SK-N-SH treated with all-trans-retinoic acid at 6 μM for 48 hours (cell line): Measurements from ENCODE around the gene MARF1.
"Not testable (repeated sequence)": the region's sequence is repeated elsewhere in the genome, so short reads cannot be mapped to it uniquely, and the experiment has no call there.

Experiments
- ATAC-seq: fragments of 200-7000 bp; cut with Tn5 transposase; 3 replicates; pipeline ENCODE4 v1.9.1; 2020; ENCODE audit warnings: mild to moderate bottlenecking, moderate library complexity
- ARNTL ChIP-seq: fragments of 450-650 bp; formaldehyde crosslinking; IDR thresholded peaks from 2 replicates; pipeline ENCODE4 v1.5.0; 2020; ENCODE audit warnings: low read depth, mild to moderate bottlenecking, moderate library complexity, borderline replicate concordance
- CREB5 ChIP-seq: fragments of 250-450 bp; sonication (Bioruptor Pico); IDR thresholded peaks from 2 replicates; pipeline ENCODE4 v1.5.1; 2020; ENCODE audit warnings: low read depth, mild to moderate bottlenecking, moderate library complexity
- CSDC2 ChIP-seq: fragments of 250-450 bp; sonication (Bioruptor Pico); IDR thresholded peaks from 2 replicates; pipeline ENCODE4 v1.5.0; 2020; ENCODE audit warnings: mild to moderate bottlenecking, moderate library complexity
- CSRNP3 ChIP-seq: fragments of 250-450 bp; sonication (Bioruptor Pico); IDR thresholded peaks from 2 replicates; pipeline ENCODE4 v1.5.1; 2021; ENCODE audit warnings: mild to moderate bottlenecking, moderate library complexity
- ESRRG ChIP-seq: fragments of 250-450 bp; sonication (Bioruptor Pico); IDR thresholded peaks from 2 replicates; pipeline ENCODE4 v1.6.1; 2021; ENCODE audit warnings: mild to moderate bottlenecking
- GLIS3 ChIP-seq: fragments of 250-450 bp; sonication (Bioruptor Pico); IDR thresholded peaks from 2 replicates; pipeline ENCODE4 v1.5.0; 2020; ENCODE audit warnings: mild to moderate bottlenecking, moderate library complexity
- ISL1 ChIP-seq: fragments of 250-450 bp; sonication (Bioruptor Pico); IDR thresholded peaks from 2 replicates; pipeline ENCODE4 v2.1.2; 2022; ENCODE audit warnings: mild to moderate bottlenecking, moderate library complexity
- OSR1 ChIP-seq: fragments of 250-450 bp; sonication (Bioruptor Pico); IDR thresholded peaks from 2 replicates; pipeline ENCODE4 v1.8.0; 2022; ENCODE audit warnings: moderate library complexity, mild to moderate bottlenecking, inconsistent platforms
- PATZ1 ChIP-seq: fragments of 250-450 bp; sonication (Bioruptor Pico); IDR thresholded peaks from 2 replicates; pipeline ENCODE4 v1.8.0; 2020; ENCODE audit warnings: mild to moderate bottlenecking, moderate library complexity, borderline replicate concordance
- POU6F1 ChIP-seq: fragments of 250-450 bp; sonication (Bioruptor Pico); IDR thresholded peaks from 2 replicates; pipeline ENCODE4 v1.8.0; 2021; ENCODE audit warnings: low read depth, mild to moderate bottlenecking, moderate library complexity, borderline replicate concordance
- PPARA ChIP-seq: fragments of 250-450 bp; sonication (Bioruptor Pico); IDR thresholded peaks from 2 replicates; pipeline ENCODE4 v1.5.0; 2020; ENCODE audit warnings: mild to moderate bottlenecking, borderline replicate concordance
- RARB ChIP-seq: fragments of 250-450 bp; sonication (Bioruptor Pico); IDR thresholded peaks from 2 replicates; pipeline ENCODE4 v1.8.0; 2021; ENCODE audit warnings: mild to moderate bottlenecking, moderate library complexity
- SNAI2 ChIP-seq: fragments of 250-450 bp; sonication (Bioruptor Pico); IDR thresholded peaks from 2 replicates; pipeline ENCODE4 v1.5.0; 2020; ENCODE audit warnings: mild to moderate bottlenecking, moderate library complexity
- TCF4 ChIP-seq: fragments of 250-450 bp; sonication (Bioruptor Pico); IDR thresholded peaks from 2 replicates; pipeline ENCODE4 v1.8.0; 2021; ENCODE audit warnings: mild to moderate bottlenecking, moderate library complexity, borderline replicate concordance
- TOX ChIP-seq: fragments of 250-450 bp; sonication (Bioruptor Pico); IDR thresholded peaks from 2 replicates; pipeline ENCODE4 v1.8.0; 2021; ENCODE audit warnings: mild to moderate bottlenecking, moderate library complexity, borderline replicate concordance
- TSHZ2 ChIP-seq: fragments of 250-450 bp; sonication (Bioruptor Pico); IDR thresholded peaks from 2 replicates; pipeline ENCODE4 v1.5.0; 2020; ENCODE audit warnings: mild to moderate bottlenecking, moderate library complexity
- ZC3H10 ChIP-seq: fragments of 250-450 bp; sonication (Bioruptor Pico); IDR thresholded peaks from 2 replicates; pipeline ENCODE4 v1.5.1; 2021; ENCODE audit warnings: mild to moderate bottlenecking, moderate library complexity
- ZFP3 ChIP-seq: fragments of 250-450 bp; sonication (Bioruptor Pico); IDR thresholded peaks from 2 replicates; pipeline ENCODE4 v1.5.0; 2020; ENCODE audit warnings: mild to moderate bottlenecking, moderate library complexity
- ZFP30 ChIP-seq: fragments of 450-650 bp; formaldehyde crosslinking; IDR thresholded peaks from 2 replicates; pipeline ENCODE4 v1.5.0; 2022; ENCODE audit warnings: mild to moderate bottlenecking, moderate library complexity
- ZNF565 ChIP-seq: fragments of 450-650 bp; formaldehyde crosslinking; conservative IDR thresholded peaks from 2 replicates; pipeline ENCODE4 v1.5.0; 2020; ENCODE audit warnings: low read depth, mild to moderate bottlenecking, moderate library complexity
- ZNF70 ChIP-seq: fragments of 450-650 bp; formaldehyde crosslinking; IDR thresholded peaks from 2 replicates; pipeline ENCODE4 v1.5.0; 2020; ENCODE audit warnings: mild to moderate bottlenecking, moderate library complexity
- ZNF8 ChIP-seq: fragments of 450-650 bp; formaldehyde crosslinking; IDR thresholded peaks from 2 replicates; pipeline ENCODE4 v1.5.0; 2020; ENCODE audit warnings: mild to moderate bottlenecking, moderate library complexity

The MARF1 gene

GRCh38 chr16:15643048-15643945 is at the start of gene MARF1:
Gene MARF1, minus strand, starts transcription at chr16:15643154. Its CDS starts 3,921 bp downstream, at chr16:15639233.
- peak; percentile 85 for ATAC-seq

GRCh38 chr16:15692508-15692907 is 49.6 kb upstream of the MARF1 start:
- ATAC-seq = not testable (repeated sequence)

More at GRCh38 chr16:15643048-15643945, at the start of gene MARF1:
- TF ChIP-seq ZNF8 (CRISPR knock-in tag) (no peak), GLIS3 (CRISPR knock-in tag) (no peak), POU6F1 (CRISPR knock-in tag) (no peak), ZFP3 (CRISPR knock-in tag) (no peak), SNAI2 (CRISPR knock-in tag) (no peak), ARNTL (CRISPR knock-in tag) (no peak), PATZ1 (CRISPR knock-in tag) (no peak), ISL1 (CRISPR knock-in tag) (no peak), ZNF565 (CRISPR knock-in tag) (no peak)
- TF ChIP-seq, all 23 proteins: peak for 0

GRCh38 chr16:15691046-15691445 is 48.1 kb upstream of the MARF1 start:
- no peak for TF ChIP-seq CSDC2
- no peak for TF ChIP-seq ARNTL (CRISPR knock-in tag)
- TF ChIP-seq TOX = no peak
- TF ChIP-seq CSRNP3 (CRISPR knock-in tag) = no peak
- TF ChIP-seq CREB5 = no peak
- TF ChIP-seq PATZ1 (CRISPR knock-in tag) = no peak
- no peak for TF ChIP-seq TCF4 (CRISPR knock-in tag)
- TF ChIP-seq GLIS3 (CRISPR knock-in tag) = no peak
- TF ChIP-seq ESRRG = no peak
- no peak for TF ChIP-seq ZNF565 (CRISPR knock-in tag)
- TF ChIP-seq RARB = no peak
- no peak for TF ChIP-seq ZFP30 (CRISPR knock-in tag)
- TF ChIP-seq POU6F1 (CRISPR knock-in tag) = no peak
- TF ChIP-seq TSHZ2 (CRISPR knock-in tag) = no peak
- TF ChIP-seq ZC3H10 (CRISPR knock-in tag) = no peak
- TF ChIP-seq ZNF8 (CRISPR knock-in tag) = no peak
- no peak for TF ChIP-seq ZNF70
- TF ChIP-seq PPARA (CRISPR knock-in tag) = no peak
- no peak for TF ChIP-seq OSR1 (CRISPR knock-in tag)
- no peak for ATAC-seq
